DND-41 (cell line): ENCODE results near the gene IFI27L1.

Source experiments
- CTCF ChIP-seq: IDR thresholded peaks from 2 replicates; pipeline ENCODE4 v1.5.1; 2012; ENCODE audit warnings: borderline replicate concordance, low read length, moderate library complexity, mild to moderate bottlenecking; ENCODE audit not compliant: poor library complexity, severe bottlenecking; ENCODE audit errors: extremely low read depth
- EZH2 ChIP-seq: IDR thresholded peaks from 3 replicates; pipeline ENCODE4 v1.6.1; 2012; ENCODE audit warnings: borderline replicate concordance, low read depth, mild to moderate bottlenecking, moderate library complexity, low read length, inconsistent platforms; ENCODE audit not compliant: severe bottlenecking

GRCh38 chr14:94120667-94121340 lies 39.7 kb downstream of the IFI27L1 start:
- TF ChIP-seq CTCF (no peak), EZH2 (no peak)
